GM18505 (cell line): ENCODE results near the gene KRT78.

Experiments
- ATAC-seq: cut with Tn5 transposase; IDR thresholded peaks from one replicate; pipeline ENCODE4 v1.9.1; 2021; ENCODE audit not compliant: unreplicated experiment
- POLR2A ChIP-seq: IDR thresholded peaks from 4 replicates; pipeline ENCODE4 v1.6.1; 2011; ENCODE audit warnings: borderline replicate concordance; ENCODE audit not compliant: insufficient read depth, insufficient read length; ENCODE audit errors: extremely low read depth

The KRT78 gene

DNA sequence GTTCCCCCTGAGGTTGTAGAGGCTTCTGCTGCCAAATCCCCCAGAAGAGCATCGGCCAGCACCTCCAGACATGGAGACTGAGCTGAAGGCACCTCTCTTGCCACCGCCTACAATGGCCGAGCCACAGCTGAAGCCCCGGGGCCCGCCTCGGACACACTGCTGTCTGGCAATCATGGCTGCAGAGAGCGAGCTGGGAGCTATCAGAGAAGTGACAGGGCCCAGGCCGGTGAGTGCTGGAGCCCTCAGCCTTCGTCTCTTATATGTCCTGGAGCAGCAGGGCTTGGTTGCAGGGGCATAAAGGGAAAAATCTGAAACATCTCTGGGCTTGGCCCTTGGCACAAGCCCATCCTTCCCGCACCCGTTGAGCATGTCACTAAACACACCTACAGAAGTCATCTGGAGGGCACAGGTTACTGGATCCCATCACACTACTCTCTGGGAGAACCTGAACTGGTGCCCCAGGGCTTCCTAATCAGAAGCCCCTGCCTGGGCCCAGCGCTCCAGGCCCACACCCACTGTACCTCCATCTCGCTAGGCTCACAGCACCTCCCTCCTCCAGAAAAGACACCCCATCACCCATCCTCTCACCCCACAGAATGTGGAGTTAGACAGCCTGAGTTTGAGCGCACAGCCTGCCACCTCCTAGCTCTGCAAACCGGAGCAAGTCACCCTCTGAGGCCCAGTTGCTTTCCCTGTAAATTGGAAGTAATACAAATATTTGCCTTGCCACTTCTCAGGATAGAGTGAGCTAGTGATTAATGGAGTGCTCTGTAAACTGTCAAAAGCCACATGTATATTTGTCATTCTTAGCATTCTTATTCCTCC lies 34.7 kb downstream of the KRT78 start, which contains the start of gene KRT4:
Gene KRT4, minus strand, starts transcription at position 232 of the 825 bp plus-strand sequence. Its CDS starts 58 bp downstream, at position 174.
- ATAC-seq = no peak

GRCh38 chr12:52813203-52813819 lies 35.5 kb downstream of the KRT78 start:
- no peak for TF ChIP-seq POLR2A
- no peak for ATAC-seq

More for the DNA sequence above, 34.7 kb downstream of the KRT78 start, which contains the start of gene KRT4:
- TF ChIP-seq POLR2A = no peak

DNA sequence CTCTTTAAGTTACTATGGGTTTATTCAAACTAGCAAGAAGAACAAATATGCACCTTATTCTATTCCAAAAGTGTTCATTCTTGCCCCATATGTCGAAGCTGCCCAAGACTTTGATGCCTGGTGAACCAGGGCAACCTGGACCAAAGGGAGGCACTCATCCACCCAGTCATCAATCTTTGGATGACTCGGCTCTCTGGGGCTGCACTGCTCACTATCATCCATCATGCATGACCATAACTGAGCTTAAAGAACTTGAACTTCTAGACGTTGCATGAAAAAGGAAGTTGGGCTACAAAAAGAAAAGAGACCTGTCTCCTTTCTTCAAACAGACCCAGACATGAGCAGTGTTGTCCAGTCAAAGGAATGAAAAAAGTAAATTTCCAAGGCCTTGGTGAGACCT lies 36.0 kb downstream of the KRT78 start:
- ATAC-seq = no peak
- TF ChIP-seq POLR2A = no peak

DNA sequence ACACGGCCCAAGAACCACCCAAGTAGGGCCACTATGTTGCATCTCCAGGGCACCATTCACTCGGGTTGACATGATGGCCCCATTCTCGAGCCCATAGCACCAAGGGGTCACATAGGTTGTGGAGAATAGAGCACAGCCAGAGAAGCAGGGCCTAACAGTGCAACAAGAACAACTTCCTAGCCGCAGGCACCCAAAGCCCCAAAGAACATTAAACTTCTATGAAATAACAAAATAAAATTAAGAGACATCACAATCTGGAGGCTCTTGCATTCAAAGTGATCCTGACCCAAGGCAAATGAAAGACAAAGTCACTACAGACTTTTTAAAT lies 36.8 kb downstream of the KRT78 start:
- TF ChIP-seq POLR2A = no peak
- no peak for ATAC-seq

DNA sequence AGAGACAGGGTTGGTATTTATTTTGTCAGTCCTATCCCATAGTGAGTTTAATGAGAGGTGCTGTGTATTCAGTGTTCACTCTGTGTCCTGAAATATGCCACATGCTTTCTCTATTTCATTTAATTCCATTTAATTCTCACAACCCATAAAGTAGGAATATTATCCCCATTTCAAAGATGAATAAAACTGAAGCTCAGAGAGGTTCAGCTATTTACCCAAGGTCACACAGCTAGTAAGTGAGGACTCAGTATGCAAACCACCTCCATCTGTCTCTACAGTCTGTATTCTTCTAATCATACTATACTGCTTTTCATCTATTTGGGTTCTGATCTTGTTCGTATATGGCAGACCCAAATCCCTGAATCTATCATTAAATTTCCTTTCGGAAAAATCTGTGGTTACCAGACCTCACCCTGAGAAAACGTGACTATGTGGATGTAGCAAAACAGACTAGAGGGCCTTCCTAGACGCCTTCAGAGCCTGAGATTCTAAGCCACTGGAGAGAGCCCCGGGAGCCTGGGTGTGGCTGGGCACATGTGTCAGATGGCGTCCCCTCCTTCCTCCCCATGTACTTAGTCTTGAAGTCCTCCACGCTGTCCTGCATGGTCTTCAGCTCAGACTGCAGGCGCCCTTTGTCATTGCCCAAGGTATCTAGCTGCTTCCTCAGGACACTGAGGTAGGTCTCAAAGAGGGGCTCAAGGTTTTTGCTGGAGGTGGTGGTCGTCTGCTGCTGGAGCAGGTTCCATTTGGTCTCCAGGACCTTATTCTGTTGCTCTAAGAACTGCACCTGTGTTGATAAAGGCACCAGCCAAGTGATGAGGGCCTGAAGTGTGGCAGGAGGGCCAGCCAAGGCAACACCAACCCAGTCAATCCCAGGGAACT lies 37.4 kb downstream of the KRT78 start:
- no peak for TF ChIP-seq POLR2A
- no peak for ATAC-seq

DNA sequence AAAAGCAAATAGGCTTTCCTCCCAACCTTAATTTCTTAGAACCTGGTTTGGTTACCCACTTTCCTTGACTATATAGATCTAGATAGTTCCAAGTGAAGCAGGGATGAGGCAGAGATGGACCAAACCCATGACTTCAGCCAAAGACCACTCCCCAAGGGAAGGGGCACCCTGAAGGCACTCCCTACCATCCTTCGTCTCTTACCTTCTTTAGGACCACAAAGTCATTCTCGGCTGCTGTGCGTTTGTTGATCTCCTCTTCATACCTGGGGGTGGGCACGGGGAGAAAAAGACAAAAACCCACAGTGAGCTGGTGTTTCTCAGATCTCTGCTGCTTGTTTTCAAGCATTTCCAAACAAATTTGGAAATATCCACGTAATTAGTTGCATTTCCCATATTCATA lies 38.2 kb downstream of the KRT78 start:
- no peak for ATAC-seq
- TF ChIP-seq POLR2A = no peak

GRCh38 chr12:52809166-52809565 lies 39.6 kb downstream of the KRT78 start:
- TF ChIP-seq POLR2A = no peak
- ATAC-seq = no peak

DNA sequence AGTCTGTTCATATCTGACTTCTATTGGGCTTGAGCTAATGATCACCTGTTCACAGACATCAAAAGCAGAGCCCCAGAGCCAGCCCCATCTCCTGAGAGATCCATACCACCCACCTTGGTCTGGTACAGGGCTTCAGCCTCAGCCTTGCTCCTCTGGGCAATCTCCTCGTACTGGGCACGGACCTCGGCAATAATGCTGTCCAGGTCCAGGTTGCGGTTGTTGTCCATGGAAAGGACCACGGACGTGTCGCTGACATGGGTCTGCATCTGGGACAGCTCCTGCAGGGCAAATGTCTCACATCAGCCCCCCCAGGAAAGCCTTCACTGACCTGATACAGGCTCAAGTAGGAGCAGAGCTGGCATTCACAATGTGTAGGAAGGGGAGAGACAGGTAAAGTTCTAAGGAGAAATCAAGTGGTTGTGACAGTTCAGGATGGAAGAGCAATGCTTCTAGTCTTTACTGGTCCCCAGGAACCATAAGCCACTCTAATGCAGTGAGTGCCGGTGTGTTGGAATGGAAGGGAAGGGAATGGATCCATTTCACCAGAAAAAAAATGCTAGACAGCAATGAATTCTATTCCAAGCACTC lies 40.1 kb downstream of the KRT78 start:
- no peak for ATAC-seq
- no peak for TF ChIP-seq POLR2A

DNA sequence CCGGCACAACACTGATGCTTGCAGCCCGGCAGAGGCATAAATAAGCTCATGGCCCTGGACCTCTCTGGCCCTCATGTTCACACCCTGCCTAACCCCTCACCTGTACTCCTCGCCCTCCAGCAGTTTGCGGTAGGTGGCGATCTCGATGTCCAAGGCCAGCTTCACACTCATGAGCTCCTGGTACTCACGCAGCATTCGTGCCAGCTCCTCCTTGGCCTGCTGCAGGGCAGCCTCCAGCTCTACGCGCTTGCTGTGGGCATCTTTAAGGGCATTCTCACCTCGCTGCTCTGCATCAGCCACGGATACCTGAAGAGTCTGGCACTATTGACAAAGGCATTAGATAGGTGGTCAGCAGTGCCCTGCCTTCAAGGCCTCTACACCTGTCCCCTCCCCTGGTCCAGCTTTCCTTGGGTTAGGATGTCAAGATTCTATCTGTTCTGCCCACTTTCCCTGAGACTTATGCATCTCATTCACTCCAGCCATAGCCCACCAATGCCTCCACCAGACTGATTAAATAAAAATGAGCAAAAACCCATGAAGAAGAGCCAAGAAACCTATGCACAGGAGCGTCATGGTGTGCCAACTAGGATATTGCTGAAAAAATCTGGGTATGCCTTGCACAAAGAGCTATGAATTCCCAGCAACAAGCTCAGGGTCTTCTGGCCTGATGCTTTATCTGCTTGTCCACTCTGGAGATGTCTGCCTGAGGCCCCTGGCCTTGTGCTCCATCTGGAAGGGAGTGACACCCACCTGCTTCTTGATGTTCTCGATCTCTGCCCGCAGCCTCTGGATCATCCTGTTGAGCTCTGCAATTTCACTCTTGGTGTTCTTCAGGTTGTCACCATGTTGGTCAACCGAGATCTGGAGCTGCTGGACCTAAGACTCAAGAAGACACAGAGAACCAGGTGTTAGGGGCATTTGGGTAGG lies 41.0 kb downstream of the KRT78 start:
- no peak for ATAC-seq
- TF ChIP-seq POLR2A = no peak

DNA sequence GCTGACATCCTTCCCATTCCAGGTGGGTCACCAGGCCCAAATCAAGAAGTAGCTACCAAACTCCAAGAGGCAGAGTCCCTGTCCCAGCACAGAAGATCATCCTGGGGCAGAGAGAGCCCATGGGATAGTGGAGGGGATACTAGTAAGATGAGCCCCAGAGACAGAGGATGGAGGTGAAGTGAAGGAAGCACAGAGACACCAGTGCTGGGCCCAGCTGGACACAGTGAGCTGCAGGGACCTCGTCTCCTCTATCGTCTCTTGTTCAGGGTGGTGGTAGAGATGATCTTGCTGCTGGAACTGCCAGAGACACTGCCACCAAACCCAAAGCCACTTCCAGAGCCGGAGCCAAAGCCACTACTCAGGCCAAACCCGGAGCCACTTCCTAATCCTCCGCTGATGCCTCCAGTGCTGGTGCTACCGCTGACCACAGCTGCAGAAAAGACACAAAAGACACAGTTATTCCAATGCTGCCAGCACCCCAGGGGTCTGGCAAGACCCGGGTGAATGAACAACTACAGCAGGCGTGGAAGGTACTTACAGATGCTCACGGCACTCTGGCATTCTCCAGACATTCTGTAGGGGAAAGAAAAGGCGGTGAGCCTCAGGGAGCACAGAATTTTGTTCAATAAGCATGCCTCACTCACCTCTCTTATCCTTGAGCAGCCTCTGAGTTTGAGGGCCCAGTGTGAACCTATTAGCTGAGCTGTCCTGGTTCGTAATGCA lies 41.8 kb downstream of the KRT78 start:
- no peak for ATAC-seq
- TF ChIP-seq POLR2A = no peak

GRCh38 chr12:52806169-52806811 lies 42.5 kb downstream of the KRT78 start:
- ATAC-seq = no peak
- TF ChIP-seq POLR2A = no peak
